A549 (cell line): ENCODE results near the gene FHIT.

Experiments used
- ATOH8 ChIP-seq: fragments of 250-450 bp; sonication (Bioruptor Pico); IDR thresholded peaks from 2 replicates; pipeline ENCODE4 v1.5.0; 2020; ENCODE audit warnings: low read depth, mild to moderate bottlenecking, moderate library complexity
- CHD2 ChIP-seq: fragments of 150-350 bp; IDR thresholded peaks from 2 replicates; pipeline ENCODE4 v1.6.1; 2014; ENCODE audit warnings: low read length; ENCODE audit not compliant: partially characterized antibody
- POLR2A ChIP-seq: IDR thresholded peaks from 2 replicates; pipeline ENCODE4 v1.6.1; 2012; ENCODE audit warnings: mild to moderate bottlenecking, low read length
- POLR2AphosphoS2 ChIP-seq: conservative IDR thresholded peaks from 2 replicates; pipeline ENCODE4 v1.6.1; 2012; ENCODE audit warnings: low read length, improper control_type of control experiment, inconsistent platforms
- RAD21 ChIP-seq, 2 experiments: fragments of >200 bp in 1 of 2; sonication (Bioruptor Twin) in 1 of 2; formaldehyde crosslinking in 1 of 2; IDR thresholded peaks in 1 of 2; conservative IDR thresholded peaks in 1 of 2; 2 replicates in 1 of 2; 3 replicates in 1 of 2; pipeline ENCODE4 v1.6.1; 2012 to 2018; ENCODE audit warnings: inconsistent platforms in 1 of 2
- USF2 ChIP-seq: fragments of 450-650 bp; IDR thresholded peaks from 2 replicates; pipeline ENCODE4 v1.6.1; 2014; ENCODE audit warnings: antibody characterized with exemption
- ZFP36 ChIP-seq: fragments of 450-650 bp; IDR thresholded peaks from 2 replicates; pipeline ENCODE4 v1.6.1; 2014; ENCODE audit warnings: borderline replicate concordance; ENCODE audit not compliant: partially characterized antibody
- ZSCAN20 ChIP-seq: fragments of 250-450 bp; sonication (Bioruptor Pico); IDR thresholded peaks from 2 replicates; pipeline ENCODE4 v1.8.0; 2022; ENCODE audit warnings: mild to moderate bottlenecking, moderate library complexity
- TF ChIP-seq, protein P1 (sequence below): fragments of >200 bp; sonication (Bioruptor Twin); formaldehyde crosslinking; IDR thresholded peaks from 3 replicates; pipeline ENCODE4 v1.5.1; 2016

- TF ChIP-seq, protein P1, sequence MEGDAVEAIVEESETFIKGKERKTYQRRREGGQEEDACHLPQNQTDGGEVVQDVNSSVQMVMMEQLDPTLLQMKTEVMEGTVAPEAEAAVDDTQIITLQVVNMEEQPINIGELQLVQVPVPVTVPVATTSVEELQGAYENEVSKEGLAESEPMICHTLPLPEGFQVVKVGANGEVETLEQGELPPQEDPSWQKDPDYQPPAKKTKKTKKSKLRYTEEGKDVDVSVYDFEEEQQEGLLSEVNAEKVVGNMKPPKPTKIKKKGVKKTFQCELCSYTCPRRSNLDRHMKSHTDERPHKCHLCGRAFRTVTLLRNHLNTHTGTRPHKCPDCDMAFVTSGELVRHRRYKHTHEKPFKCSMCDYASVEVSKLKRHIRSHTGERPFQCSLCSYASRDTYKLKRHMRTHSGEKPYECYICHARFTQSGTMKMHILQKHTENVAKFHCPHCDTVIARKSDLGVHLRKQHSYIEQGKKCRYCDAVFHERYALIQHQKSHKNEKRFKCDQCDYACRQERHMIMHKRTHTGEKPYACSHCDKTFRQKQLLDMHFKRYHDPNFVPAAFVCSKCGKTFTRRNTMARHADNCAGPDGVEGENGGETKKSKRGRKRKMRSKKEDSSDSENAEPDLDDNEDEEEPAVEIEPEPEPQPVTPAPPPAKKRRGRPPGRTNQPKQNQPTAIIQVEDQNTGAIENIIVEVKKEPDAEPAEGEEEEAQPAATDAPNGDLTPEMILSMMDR: no peak
- no peak for TF ChIP-seq POLR2AphosphoS2
- TF ChIP-seq ZSCAN20 (CRISPR knock-in tag): no peak
- TF ChIP-seq ATOH8 (CRISPR knock-in tag): no peak
- no peak for TF ChIP-seq POLR2A
- no peak for TF ChIP-seq CHD2
- no peak for TF ChIP-seq USF2
- no peak for TF ChIP-seq ZFP36
- TF ChIP-seq RAD21 (conservative IDR thresholded peaks at IDR 0.05 in 1 of 2, IDR thresholded peaks at IDR 0.05 in 1 of 2): no peak
Measured at GRCh38 chr3:60603860-60604259, 647.4 kb downstream of the FHIT start.
